HG03565 (cell line): ENCODE measurements around the gene ZNF385A.

Experiments
- ATAC-seq: cut with Tn5 transposase; IDR thresholded peaks from one replicate; pipeline ENCODE4 v1.9.1; 2021; ENCODE audit warnings: mild to moderate bottlenecking, moderate library complexity; ENCODE audit not compliant: unreplicated experiment

ZNF385A gene

GRCh38 chr12:54416687-54417603, 32.4 kb upstream of the ZNF385A start:
- no peak for ATAC-seq

GRCh38 chr12:54415221-54415929, 30.8 kb upstream of the ZNF385A start:
- no peak for ATAC-seq

- no peak for ATAC-seq
Measured at GRCh38 chr12:54413284-54414190, 29.0 kb upstream of the ZNF385A start.

DNA sequence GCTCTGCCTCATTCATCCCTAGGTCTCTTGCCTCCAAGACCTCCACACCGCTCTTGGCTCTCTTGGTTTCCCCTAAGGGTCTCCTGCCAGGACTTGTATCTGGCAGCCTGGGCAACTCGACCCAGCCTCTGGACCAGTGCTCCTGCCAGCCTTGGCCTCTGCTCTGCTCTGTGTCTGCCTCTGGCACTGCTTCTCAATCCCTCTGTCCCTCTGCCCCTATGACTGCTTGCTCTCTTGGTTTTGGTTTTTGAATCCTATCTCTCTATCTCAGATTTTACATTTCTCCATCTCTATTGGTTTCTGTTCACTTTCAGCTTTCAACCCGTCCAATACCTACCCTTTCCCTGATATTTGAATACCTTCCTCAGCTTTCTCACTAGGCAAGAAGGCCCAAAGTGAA, 28.3 kb upstream of the ZNF385A start:
- no peak for ATAC-seq

GRCh38 chr12:54412348-54412747, 27.8 kb upstream of the ZNF385A start:
- no peak for ATAC-seq

DNA sequence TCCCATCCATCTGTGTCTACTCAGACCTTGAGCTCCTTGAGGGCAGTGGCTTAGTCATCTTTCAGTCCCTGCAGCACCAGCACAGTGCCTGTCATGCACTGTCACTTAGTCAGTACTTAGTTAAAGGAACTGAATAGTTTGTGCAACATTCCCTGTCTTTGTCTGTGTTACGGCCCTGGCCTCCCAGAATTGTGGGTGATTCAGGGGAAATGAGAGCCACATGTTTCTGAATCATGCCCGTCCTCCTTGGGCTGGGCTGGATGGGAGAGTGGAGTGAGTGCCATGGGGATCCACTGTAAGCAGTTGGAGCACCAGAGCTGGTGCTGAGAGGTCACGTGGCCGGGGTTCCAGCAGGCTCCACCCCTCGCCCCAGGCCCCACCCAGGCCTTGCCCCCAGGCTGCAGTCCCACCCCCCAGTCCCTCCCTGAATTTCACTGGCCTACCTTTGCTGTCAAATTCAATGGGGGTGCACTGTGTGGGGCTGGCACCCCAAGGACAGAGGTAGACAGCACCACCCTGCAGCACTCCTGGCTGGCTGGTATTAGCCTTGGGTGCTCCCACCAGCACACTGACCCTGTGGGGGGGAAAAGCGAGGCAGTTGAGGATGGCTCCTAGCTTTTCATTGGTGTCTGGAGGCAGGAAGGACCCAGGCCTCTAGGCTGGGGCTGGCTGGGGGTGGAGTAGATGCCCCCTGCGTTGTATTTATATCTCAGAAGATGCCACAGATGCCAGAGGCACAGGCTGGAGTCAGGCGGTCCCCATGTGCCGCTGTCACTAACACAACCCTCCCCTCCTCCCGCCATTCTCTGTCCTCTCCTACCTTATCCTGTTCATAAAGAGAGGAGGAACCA, 27.1 kb upstream of the ZNF385A start:
- no peak for ATAC-seq

DNA sequence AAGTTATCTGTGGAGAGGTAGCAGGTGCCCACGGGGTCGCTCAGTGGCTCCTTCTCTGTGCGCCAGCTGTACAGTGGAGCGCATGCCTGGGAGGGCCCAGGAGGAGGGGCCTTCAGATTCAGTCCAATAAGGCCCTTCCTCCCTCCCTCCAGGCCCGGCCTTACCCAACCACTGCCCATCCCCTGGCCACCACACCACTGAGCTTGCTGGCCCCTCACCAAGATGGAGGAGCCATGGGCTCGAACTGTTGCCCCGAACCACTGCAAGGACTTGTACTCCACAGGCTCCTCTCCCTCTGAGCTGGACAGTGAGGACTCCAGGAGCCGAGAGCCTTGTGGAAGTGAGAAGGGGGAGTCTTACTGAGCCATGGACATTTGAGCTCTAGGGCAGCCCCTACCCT, 24.7 kb upstream of the ZNF385A start:
- no peak for ATAC-seq

DNA sequence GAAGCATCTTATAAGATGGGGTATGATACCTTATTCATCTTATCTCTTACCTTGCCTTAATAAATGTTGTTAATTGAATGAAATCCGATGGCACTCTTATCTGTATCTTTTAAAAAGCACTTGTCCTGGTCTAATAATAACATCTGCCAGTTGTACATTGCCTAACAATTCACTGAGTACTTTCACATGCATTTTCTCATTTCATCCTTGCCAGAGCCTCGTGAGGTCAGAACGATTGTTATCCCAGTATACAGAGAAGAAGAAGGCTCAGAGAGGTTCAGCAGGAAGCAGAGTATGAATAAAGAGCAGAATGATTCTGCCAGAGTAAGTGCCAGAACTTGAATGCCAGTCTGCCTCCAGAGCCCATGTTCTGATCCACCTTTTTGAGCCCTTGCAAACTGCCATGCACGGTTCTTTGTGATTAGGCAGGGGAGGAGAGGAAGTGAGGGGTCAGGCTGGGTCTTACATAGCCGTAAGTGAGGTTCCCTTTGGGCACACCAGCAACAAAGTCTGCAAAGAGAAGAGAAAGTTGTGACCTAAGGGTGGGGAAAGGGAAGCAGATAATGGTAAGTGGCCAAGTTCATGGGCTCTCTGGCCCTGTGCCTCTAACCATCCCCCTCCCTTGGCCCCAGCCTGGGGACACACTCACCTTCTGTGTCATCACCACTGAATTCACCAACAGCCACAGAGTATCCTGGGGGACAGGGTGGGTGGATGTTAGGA, 22.8 kb upstream of the ZNF385A start:
- no peak for ATAC-seq

DNA sequence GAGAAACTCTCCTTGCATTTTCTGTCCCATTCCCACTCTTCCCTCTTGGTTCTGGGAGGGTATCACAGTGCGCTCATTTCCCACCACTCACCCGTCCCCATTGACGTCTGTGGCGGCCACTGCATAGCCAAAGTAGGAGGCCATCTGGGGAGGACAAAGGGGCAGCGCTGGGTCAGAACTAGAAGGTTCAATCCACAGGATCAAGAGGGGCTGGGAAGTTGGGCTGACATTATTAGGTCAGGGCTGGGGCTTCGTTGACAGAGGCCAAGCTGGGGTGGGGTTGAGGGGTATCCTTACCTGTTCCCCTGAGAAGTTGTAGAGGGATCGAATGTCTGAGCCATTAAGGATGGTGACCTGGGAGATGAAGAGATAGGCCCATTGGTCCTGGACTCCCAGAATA, 21.0 kb upstream of the ZNF385A start:
- no peak for ATAC-seq

GRCh38 chr12:54405106-54405505, 20.6 kb upstream of the ZNF385A start:
- ATAC-seq: no peak

DNA sequence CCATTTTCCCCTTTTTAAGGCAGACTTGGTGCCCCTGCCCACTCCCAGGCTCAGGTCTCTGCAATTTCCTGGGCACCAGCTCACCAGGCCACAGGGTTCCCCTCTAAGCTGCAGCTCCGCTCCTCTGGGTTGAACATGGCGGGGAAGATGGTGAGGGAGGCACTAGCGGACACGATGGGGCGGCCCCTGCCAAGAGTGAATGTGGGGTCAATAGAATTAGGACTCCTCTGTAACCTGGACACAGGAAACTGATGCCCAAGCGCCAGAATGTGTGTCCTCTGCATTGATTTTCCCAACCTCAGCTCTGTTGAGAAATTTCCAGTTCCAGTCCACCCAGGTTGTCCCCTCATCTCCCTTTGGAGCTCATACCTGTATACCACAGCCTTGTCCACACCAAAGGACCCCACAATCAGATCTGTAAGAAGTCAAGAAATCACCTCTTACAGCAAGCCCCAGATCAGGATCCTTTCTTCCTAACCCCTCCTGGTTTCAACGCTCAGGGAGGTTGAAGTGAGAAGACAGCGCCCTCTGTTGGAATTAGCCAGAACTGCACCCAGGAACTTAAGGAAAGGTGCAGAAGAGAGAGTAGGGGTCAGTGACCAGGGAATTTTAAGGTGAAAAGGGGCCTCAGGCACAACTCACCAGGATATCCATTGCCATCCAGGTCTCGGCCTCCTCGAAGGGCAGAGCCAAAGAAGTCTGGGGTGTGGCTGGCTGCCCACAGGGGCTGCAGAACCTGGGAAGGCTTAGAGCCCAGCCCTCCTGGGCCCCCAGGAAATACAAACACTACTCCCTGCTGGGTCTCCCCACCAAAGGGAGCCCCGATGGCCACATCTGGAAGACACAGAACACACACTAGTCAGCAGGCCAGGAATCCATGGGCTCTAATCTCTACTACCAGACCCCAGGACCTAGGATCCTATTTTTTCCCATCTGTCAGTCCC, 19.8 kb upstream of the ZNF385A start:
- no peak for ATAC-seq

- ATAC-seq: no peak
Measured at GRCh38 chr12:54401119-54401518, 16.6 kb upstream of the ZNF385A start.

DNA sequence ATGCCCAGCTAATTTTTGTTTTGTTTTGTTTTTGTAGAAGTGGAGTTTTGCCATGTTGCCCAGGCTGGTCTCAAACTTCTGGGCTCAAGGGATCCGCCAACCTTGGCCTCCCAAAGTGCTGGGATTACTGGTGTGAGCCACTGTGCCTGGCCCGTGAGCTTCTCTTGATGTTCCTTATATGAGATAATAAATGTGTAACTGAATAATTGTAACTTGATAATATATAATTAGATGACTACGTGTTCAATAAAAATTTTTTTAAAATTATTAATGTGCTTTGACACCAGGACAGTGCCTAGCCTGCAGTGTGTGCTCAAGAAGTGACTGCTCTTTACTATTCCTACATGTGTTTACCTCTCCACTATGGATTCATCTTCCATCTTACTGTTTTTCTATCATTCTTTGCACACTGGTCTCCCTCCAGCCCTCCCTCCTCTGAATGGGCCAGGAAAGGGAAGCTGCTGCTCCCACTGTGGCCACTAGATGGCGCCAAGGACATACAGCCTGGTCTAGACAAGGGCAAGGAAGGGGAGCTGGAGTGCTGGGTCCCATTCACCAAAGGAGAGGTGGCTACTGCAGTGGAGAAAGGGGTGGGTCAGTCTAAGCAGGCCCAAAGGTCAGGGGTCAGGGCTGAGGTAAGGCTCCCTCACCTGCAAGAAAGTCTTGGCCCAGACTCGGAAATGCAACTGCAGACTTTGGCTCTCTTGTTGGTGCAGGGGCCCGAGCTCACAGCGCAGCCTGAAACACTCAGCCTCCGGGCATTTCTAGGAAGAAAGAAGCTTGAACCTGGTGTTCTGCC, 14.7 kb upstream of the ZNF385A start:
- ATAC-seq: no peak

DNA sequence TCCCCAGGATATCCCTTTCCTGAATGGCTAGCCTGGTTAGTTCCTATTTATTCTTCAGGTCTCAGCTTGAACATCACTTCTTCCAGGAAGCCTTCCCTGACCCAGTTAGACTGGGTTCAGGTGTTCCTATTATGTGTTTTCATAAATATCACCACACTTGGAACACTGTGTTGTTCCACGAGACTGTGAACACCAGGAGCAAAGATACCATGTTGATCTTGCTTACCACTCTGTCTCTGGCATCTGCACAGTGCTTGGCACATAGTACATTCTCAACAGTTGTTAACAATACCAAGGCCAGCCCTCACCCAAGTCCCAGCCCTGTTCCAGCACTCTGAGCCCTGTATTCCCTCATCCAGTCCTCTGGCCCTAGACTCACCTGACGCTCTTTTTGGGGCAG, 13.7 kb upstream of the ZNF385A start:
- no peak for ATAC-seq

DNA sequence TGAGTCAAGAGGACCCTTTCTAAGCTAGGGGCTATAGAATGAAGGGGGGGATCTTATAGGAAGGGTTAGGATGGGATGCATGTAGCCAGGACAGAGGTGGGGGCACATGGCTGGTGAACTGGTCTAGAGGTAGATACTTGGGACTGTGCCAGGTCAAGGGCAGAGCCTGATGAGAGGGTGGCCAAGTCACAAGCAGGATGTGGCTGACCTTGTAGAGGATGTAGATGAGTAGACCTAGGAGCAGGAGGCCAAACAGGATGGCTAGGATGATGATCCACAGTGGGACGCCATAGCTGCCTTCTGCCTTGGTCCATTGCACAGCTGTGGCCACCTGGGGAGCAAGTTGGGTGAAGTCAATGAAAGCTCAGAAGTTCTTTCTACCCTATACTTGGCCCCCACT, 12.6 kb upstream of the ZNF385A start:
- no peak for ATAC-seq

- ATAC-seq: no peak
Measured at GRCh38 chr12:54395545-54395944, 11.0 kb upstream of the ZNF385A start.

GRCh38 chr12:54394986-54395385, 10.5 kb upstream of the ZNF385A start:
- no peak for ATAC-seq

DNA sequence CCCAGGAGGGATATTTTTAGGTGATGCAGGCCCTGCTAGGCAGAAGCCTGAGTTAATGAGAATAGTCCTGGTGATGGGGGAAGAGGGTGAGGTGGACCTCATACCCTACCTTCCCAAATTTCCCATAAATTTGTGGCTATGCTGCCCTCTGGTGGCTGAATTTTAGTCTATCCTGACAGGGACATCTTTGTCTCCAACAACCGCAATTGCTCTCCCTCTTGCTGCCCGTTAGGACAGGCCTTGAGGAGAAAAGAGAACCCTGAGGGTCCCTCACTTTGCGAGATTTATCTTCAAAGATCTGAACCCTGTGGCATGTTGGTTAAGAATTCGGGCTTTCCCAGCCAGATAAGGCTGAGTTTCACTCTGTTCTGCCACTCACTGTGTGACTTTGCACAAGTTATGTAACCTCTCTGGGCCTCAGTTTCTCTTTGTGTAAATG, 9.8 kb upstream of the ZNF385A start:
- no peak for ATAC-seq
